Measurements from ENCODE around the gene PLXNA4.

Gene PLXNA4

DNA sequence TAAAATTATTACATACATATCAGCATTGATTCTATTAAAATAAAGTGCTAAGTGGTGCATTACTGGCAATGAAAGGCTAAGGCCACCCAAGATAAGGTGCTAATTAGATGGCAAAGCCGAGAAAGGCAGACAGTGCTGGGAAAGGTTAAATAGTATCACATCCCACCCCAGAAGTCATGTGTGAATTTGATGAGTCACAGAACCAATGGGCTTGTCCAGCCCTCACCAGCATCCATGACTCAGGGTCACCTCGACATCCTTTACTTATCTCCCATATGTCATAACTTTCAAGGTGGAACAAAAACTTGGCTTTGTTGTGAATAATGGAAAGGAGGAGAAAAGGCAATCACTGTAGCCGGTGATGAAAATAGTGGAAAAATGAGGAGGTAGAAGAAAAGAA, 459.1 kb downstream of the PLXNA4 start:
- Histone ChIP-seq H3K4me1 (ENCODE audit: insufficient read depth, low read length, severe bottlenecking) (no peaks in the 10 kb centered on the region), H2AFZ (ENCODE audit: low read length) (no peak overlapping the region), H3K9me3 (ENCODE audit: low read length) (no peaks in the 10 kb centered on the region), H3K27ac (ENCODE audit: low read depth, low read length, poor library complexity, severe bottlenecking) (no peak overlapping the region), H3K79me2 (ENCODE audit: insufficient read depth, low read length) (no peaks in the 10 kb centered on the region), H3K27me3 (ENCODE audit: insufficient read depth, low read length) (no peaks in the 10 kb centered on the region), H3K36me3 (ENCODE audit: insufficient read depth, low read length) (no peaks in the 10 kb centered on the region), H4K20me1 (ENCODE audit: insufficient read depth, low read length) (no peaks in the 10 kb centered on the region), H3F3A (ENCODE audit: insufficient read depth, low read length) (no peaks in the 10 kb centered on the region), H3K4me3 (ENCODE audit: low read depth, low read length, poor library complexity, severe bottlenecking) (no peak overlapping the region), H3K9me2 (ENCODE audit: low read depth, low read length) (no peaks in the 10 kb centered on the region), H3K4me2 (ENCODE audit: low read length) (no peak overlapping the region), H3K9ac (ENCODE audit: low read length) (no peak overlapping the region)
- no peak for TF ChIP-seq EZH2 (IDR thresholded peaks at IDR 0.05; ENCODE audit: borderline replicate concordance, low read length)
- TF ChIP-seq, protein P1, sequence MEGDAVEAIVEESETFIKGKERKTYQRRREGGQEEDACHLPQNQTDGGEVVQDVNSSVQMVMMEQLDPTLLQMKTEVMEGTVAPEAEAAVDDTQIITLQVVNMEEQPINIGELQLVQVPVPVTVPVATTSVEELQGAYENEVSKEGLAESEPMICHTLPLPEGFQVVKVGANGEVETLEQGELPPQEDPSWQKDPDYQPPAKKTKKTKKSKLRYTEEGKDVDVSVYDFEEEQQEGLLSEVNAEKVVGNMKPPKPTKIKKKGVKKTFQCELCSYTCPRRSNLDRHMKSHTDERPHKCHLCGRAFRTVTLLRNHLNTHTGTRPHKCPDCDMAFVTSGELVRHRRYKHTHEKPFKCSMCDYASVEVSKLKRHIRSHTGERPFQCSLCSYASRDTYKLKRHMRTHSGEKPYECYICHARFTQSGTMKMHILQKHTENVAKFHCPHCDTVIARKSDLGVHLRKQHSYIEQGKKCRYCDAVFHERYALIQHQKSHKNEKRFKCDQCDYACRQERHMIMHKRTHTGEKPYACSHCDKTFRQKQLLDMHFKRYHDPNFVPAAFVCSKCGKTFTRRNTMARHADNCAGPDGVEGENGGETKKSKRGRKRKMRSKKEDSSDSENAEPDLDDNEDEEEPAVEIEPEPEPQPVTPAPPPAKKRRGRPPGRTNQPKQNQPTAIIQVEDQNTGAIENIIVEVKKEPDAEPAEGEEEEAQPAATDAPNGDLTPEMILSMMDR (IDR thresholded peaks at IDR 0.05; ENCODE audit: low read length) = no peak

DNA sequence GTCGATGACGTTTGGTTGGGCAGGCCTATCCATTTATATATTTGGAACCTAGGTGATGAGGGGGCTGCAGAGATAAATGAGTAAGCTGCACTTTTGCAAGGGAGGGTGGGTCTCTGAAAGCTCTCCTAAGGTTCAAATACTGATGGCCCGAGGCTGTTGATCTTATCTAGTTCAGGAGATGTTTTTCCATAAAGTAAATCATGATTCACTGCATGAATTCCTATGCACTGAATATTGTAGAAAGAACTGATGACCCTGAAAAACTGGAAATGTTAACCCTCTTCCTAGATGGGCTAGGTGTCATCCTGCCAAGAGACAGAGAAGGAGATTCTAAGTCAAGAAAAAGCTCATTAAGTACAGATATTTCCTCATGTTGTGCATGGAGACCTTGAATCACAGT, 459.9 kb downstream of the PLXNA4 start:
- Histone ChIP-seq H2AFZ (ENCODE audit: low read length) (no peak overlapping the region), H3K4me1 (ENCODE audit: insufficient read depth, low read length, severe bottlenecking) (no peaks in the 10 kb centered on the region), H3K9ac (ENCODE audit: low read length) (no peak overlapping the region), H3K36me3 (ENCODE audit: insufficient read depth, low read length) (no peaks in the 10 kb centered on the region), H3K4me2 (ENCODE audit: low read length) (no peak overlapping the region), H4K20me1 (ENCODE audit: insufficient read depth, low read length) (no peaks in the 10 kb centered on the region), H3K4me3 (ENCODE audit: low read depth, low read length, poor library complexity, severe bottlenecking) (no peak overlapping the region), H3K27me3 (ENCODE audit: insufficient read depth, low read length) (no peaks in the 10 kb centered on the region), H3K79me2 (ENCODE audit: insufficient read depth, low read length) (no peaks in the 10 kb centered on the region), H3K9me2 (ENCODE audit: low read depth, low read length) (no peaks in the 10 kb centered on the region), H3K27ac (ENCODE audit: low read depth, low read length, poor library complexity, severe bottlenecking) (no peak overlapping the region), H3K9me3 (ENCODE audit: low read length) (no peaks in the 10 kb centered on the region), H3F3A (ENCODE audit: insufficient read depth, low read length) (no peaks in the 10 kb centered on the region)
- TF ChIP-seq, protein P1 (IDR thresholded peaks at IDR 0.05; ENCODE audit: low read length) = no peak
- no peak for TF ChIP-seq EZH2 (IDR thresholded peaks at IDR 0.05; ENCODE audit: borderline replicate concordance, low read length)

DNA sequence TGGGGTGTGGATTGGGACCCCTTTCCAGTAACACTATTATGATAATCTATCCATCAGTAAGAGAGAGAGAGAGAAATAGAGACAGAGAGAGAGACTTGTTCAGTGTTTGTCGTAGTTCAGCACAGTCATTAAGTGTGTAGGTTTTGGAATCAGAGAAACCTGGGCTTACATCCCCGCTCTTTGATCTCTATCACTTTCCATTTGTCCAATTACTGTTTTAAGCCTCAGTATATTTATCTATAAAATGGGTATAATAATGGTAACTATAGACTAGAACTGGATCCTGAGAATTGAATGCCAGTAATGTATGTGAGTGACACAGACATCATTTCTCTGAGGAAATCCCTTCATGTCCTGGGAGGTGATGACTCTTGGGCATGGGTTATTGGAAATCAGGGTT, 460.5 kb downstream of the PLXNA4 start:
- TF ChIP-seq EZH2 (IDR thresholded peaks at IDR 0.05; ENCODE audit: borderline replicate concordance, low read length) = no peak
- TF ChIP-seq, protein P1 (IDR thresholded peaks at IDR 0.05; ENCODE audit: low read length) = no peak
- Histone ChIP-seq H3K4me2 (ENCODE audit: low read length) (no peak overlapping the region), H4K20me1 (ENCODE audit: insufficient read depth, low read length) (no peaks in the 10 kb centered on the region), H3K4me3 (ENCODE audit: low read depth, low read length, poor library complexity, severe bottlenecking) (no peak overlapping the region), H3K79me2 (ENCODE audit: insufficient read depth, low read length) (no peaks in the 10 kb centered on the region), H3K4me1 (ENCODE audit: insufficient read depth, low read length, severe bottlenecking) (no peaks in the 10 kb centered on the region), H3K9me3 (ENCODE audit: low read length) (no peaks in the 10 kb centered on the region), H3K27me3 (ENCODE audit: insufficient read depth, low read length) (no peaks in the 10 kb centered on the region), H3K9me2 (ENCODE audit: low read depth, low read length) (no peaks in the 10 kb centered on the region), H3F3A (ENCODE audit: insufficient read depth, low read length) (no peaks in the 10 kb centered on the region), H3K27ac (ENCODE audit: low read depth, low read length, poor library complexity, severe bottlenecking) (no peak overlapping the region), H2AFZ (ENCODE audit: low read length) (no peak overlapping the region), H3K9ac (ENCODE audit: low read length) (no peak overlapping the region), H3K36me3 (ENCODE audit: insufficient read depth, low read length) (no peaks in the 10 kb centered on the region)
